HepG2 (cell line): ENCODE results near the gene TP53TG5. TPM values are rescaled to one million over a fixed set of nuclear protein-coding genes. Genes with fewer than 3 reads are reported as not detected.

Experiments used
- BCL6 ChIP-seq: IDR thresholded peaks from 2 replicates; pipeline ENCODE4 v1.6.1; 2016; ENCODE audit warnings: missing genetic modification reagents, missing compliant biosample characterization
- DPF2 ChIP-seq: sonication (generic); formaldehyde crosslinking; IDR thresholded peaks from 2 replicates; pipeline ENCODE4 v1.4.0; 2020; ENCODE audit warnings: mild to moderate bottlenecking, low read depth, missing genetic modification reagents, borderline replicate concordance
- EHMT2 ChIP-seq: fragments of 200-600 bp; sonication (generic); IDR thresholded peaks from 2 replicates; pipeline ENCODE4 v1.7.0; 2017; ENCODE audit warnings: antibody characterized with exemption, low read depth, low read length, borderline replicate concordance
- ETV5 ChIP-seq: IDR thresholded peaks from 2 replicates; pipeline ENCODE4 v1.6.1; 2018; ENCODE audit warnings: missing biosample characterization, missing genetic modification reagents, inconsistent platforms, borderline replicate concordance
- FLYWCH1 ChIP-seq: sonication (generic); formaldehyde crosslinking; IDR thresholded peaks from 2 replicates; pipeline ENCODE4 v1.8.1; 2023; ENCODE audit warnings: mild to moderate bottlenecking, missing genetic modification reagents
- HIC2 ChIP-seq: sonication (generic); formaldehyde crosslinking; IDR thresholded peaks from 2 replicates; pipeline ENCODE4 v1.9.0; 2022; ENCODE audit warnings: low read depth, missing genetic modification reagents
- KDM5B ChIP-seq: sonication (generic); formaldehyde crosslinking; IDR thresholded peaks from 2 replicates; pipeline ENCODE4 v1.4.0; 2020; ENCODE audit warnings: missing genetic modification reagents, mild to moderate bottlenecking, borderline replicate concordance
- NFAT5 ChIP-seq: sonication (generic); formaldehyde crosslinking; IDR thresholded peaks from 2 replicates; pipeline ENCODE4 v1.4.0; 2020; ENCODE audit warnings: missing genetic modification reagents
- PAXIP1 ChIP-seq: sonication (generic); formaldehyde crosslinking; conservative IDR thresholded peaks from 2 replicates; pipeline ENCODE4 v1.4.0; 2020; ENCODE audit warnings: mild to moderate bottlenecking, missing genetic modification reagents, moderate library complexity
- PHF21A ChIP-seq: sonication (generic); formaldehyde crosslinking; IDR thresholded peaks from 2 replicates; pipeline ENCODE4 v1.5.0; 2020; ENCODE audit warnings: mild to moderate bottlenecking, missing genetic modification reagents
- RCOR2 ChIP-seq: IDR thresholded peaks from 2 replicates; pipeline ENCODE4 v1.6.1; 2016; ENCODE audit warnings: missing biosample characterization, missing genetic modification reagents
- SIN3A ChIP-seq: IDR thresholded peaks from 2 replicates; pipeline ENCODE4 v1.6.1; 2011; ENCODE audit warnings: low read depth, mild to moderate bottlenecking, control low read depth, low read length, borderline replicate concordance
- SMAD1 ChIP-seq: sonication (generic); formaldehyde crosslinking; IDR thresholded peaks from 2 replicates; pipeline ENCODE4 v1.4.0; 2020; ENCODE audit warnings: missing genetic modification reagents, low read depth, mild to moderate bottlenecking, borderline replicate concordance
- TEAD3 ChIP-seq: optimal IDR thresholded peaks from 2 replicates; pipeline ENCODE3; 2016; ENCODE audit warnings: borderline replicate concordance
- ZBTB21 ChIP-seq: sonication (generic); formaldehyde crosslinking; IDR thresholded peaks from 2 replicates; pipeline ENCODE4 v1.4.0; 2020; ENCODE audit warnings: missing genetic modification reagents
- ZBTB42 ChIP-seq: sonication (generic); formaldehyde crosslinking; IDR thresholded peaks from 2 replicates; pipeline ENCODE4 v1.5.0; 2020; ENCODE audit warnings: mild to moderate bottlenecking, missing genetic modification reagents
- ZNF333 ChIP-seq: sonication (generic); formaldehyde crosslinking; IDR thresholded peaks from 2 replicates; pipeline ENCODE4 v1.4.0; 2020; ENCODE audit warnings: mild to moderate bottlenecking, missing genetic modification reagents, borderline replicate concordance
- ZNF709 ChIP-seq: sonication (generic); formaldehyde crosslinking; IDR thresholded peaks from 2 replicates; pipeline ENCODE4 v1.5.0; 2020; ENCODE audit warnings: mild to moderate bottlenecking, missing genetic modification reagents
- polyA plus RNA-seq, 8 experiments: library from polyadenylated mRNA; depleted of rRNA in 3 of 8; stranded (reverse) in 7 of 8; unstranded in 1 of 8; fragments of >200 nt; fragmentation: Illumina TruSeq in 4 of 8; extraction: Trizol in 4 of 8; gene quantifications; 2 replicates each; pipeline versions ENCODE4 v1.2.1 to v1.2.3, GENCODE V29; 2011 to 2016; ENCODE audit warnings: low read depth in 4 of 8, missing spikeins in 1 of 8, mixed read lengths in 1 of 8; ENCODE audit not compliant: insufficient read depth in 1 of 8
- total RNA-seq, 5 experiments: library from RNA; depleted of rRNA; stranded (reverse); fragments of >200 nt; fragmentation: Illumina TruSeq; extraction: Trizol; gene quantifications; 2 replicates each; pipeline ENCODE4 v1.2.3, GENCODE V29; 2016; ENCODE audit warnings: low read depth in 1 of 5

The TP53TG5 gene
- total and polyA plus RNA-seq, 2 of the 13 experiments (the other 11 are each of a cell fraction or from before 2014, with no cell fraction given) = 0.11 TPM; not detected in 1

- TF ChIP-seq DPF2 (CRISPR knock-in tag) (peak; percentile 31), ZBTB21 (CRISPR knock-in tag) (no peak), FLYWCH1 (CRISPR knock-in tag) (no peak), KDM5B (CRISPR knock-in tag) (peak; percentile 39; the same call in 1 of the 2 replicates), ZBTB42 (CRISPR knock-in tag) (peak; percentile 92), RCOR2 (CRISPR knock-in tag) (peak; percentile 71), ZNF333 (CRISPR knock-in tag) (peak; percentile 93; the same call in 1 of the 2 replicates), NFAT5 (CRISPR knock-in tag) (no peak), PHF21A (CRISPR knock-in tag) (peak; percentile 91; the same call in 1 of the 2 replicates), ZNF709 (CRISPR knock-in tag) (0 out of 2 replicates have a peak, but pooled peaks have one; percentile 53), BCL6 (peak; percentile 58; the same call in 1 of the 2 replicates), SIN3A (peak; percentile 72; the same call in 1 of the 2 replicates), ETV5 (CRISPR knock-in tag) (peak; percentile 69; the same call in 1 of the 2 replicates), EHMT2 (peak; percentile 42; the same call in 1 of the 2 replicates), PAXIP1 (CRISPR knock-in tag) (peak; percentile 69), SMAD1 (0 out of 2 replicates have a peak, but pooled peaks have one; percentile 22), HIC2 (CRISPR knock-in tag) (peak; percentile 62), TEAD3 (CRISPR knock-in tag) (peak; percentile 91)
Observed at GRCh38 chr20:45341939-45342854, 35.9 kb downstream of the TP53TG5 start (continued).
